HUES6 (cell line): ENCODE data around the gene SFMBT1.

Source experiments
- H3K27ac ChIP-seq: 2 replicates; pipeline ENCODE4 v1.7.0; 2013; ENCODE audit warnings: low read depth, mild to moderate bottlenecking, low read length, inconsistent platforms
- H3K27me3 ChIP-seq: 2 replicates; pipeline ENCODE4 v1.6.1; 2013; ENCODE audit warnings: low read length; ENCODE audit not compliant: control insufficient read depth, insufficient read depth
- H3K36me3 ChIP-seq: 2 replicates; pipeline ENCODE4 v1.6.1; 2013; ENCODE audit warnings: low read length; ENCODE audit not compliant: control insufficient read depth, insufficient read depth
- H3K4me1 ChIP-seq: 2 replicates; pipeline ENCODE4 v1.6.1; 2013; ENCODE audit warnings: low read length; ENCODE audit not compliant: control insufficient read depth, insufficient read depth
- H3K4me3 ChIP-seq: 2 replicates; pipeline ENCODE4 v1.5.1; 2013; ENCODE audit warnings: low read depth, low read length
- H3K9ac ChIP-seq: one replicate; pipeline ENCODE4 v1.6.1; 2013; ENCODE audit warnings: mild to moderate bottlenecking, low read length
- H3K9me3 ChIP-seq: 2 replicates; pipeline ENCODE4 v1.6.1; 2013; ENCODE audit warnings: low read depth, low read length; ENCODE audit not compliant: control insufficient read depth, insufficient read depth

The SFMBT1 gene

GRCh38 chr3:52983828-52984227, 62.0 kb downstream of the SFMBT1 start:
- Histone ChIP-seq H3K9ac (no peak overlapping the region), H3K27ac (no peak overlapping the region), H3K9me3 (no peaks in the 10 kb centered on the region), H3K4me1 (no peaks in the 10 kb centered on the region), H3K4me3 (no peak overlapping the region), H3K36me3 (no peaks in the 10 kb centered on the region), H3K27me3 (no peaks in the 10 kb centered on the region)

- Histone ChIP-seq H3K36me3 (no peaks in the 10 kb centered on the region), H3K9ac (no peak overlapping the region), H3K4me1 (no peaks in the 10 kb centered on the region), H3K9me3 (no peaks in the 10 kb centered on the region), H3K4me3 (no peak overlapping the region), H3K27me3 (no peaks in the 10 kb centered on the region), H3K27ac (no peak overlapping the region)
Observed at GRCh38 chr3:52983336-52983807, 62.5 kb downstream of the SFMBT1 start.

GRCh38 chr3:52982839-52983238, 63.0 kb downstream of the SFMBT1 start:
- Histone ChIP-seq H3K27ac (no peak overlapping the region), H3K9me3 (no peaks in the 10 kb centered on the region), H3K9ac (no peak overlapping the region), H3K4me3 (no peak overlapping the region), H3K4me1 (no peaks in the 10 kb centered on the region), H3K36me3 (no peaks in the 10 kb centered on the region), H3K27me3 (no peaks in the 10 kb centered on the region)

- Histone ChIP-seq H3K4me1 (no peaks in the 10 kb centered on the region), H3K4me3 (no peak overlapping the region), H3K36me3 (no peaks in the 10 kb centered on the region), H3K27ac (no peak overlapping the region), H3K27me3 (no peaks in the 10 kb centered on the region), H3K9me3 (no peaks in the 10 kb centered on the region), H3K9ac (no peak overlapping the region)
Observed at GRCh38 chr3:52979190-52979983, 66.5 kb downstream of the SFMBT1 start.

GRCh38 chr3:52978109-52978754, 67.6 kb downstream of the SFMBT1 start:
- Histone ChIP-seq H3K27ac (no peak overlapping the region), H3K4me3 (no peak overlapping the region), H3K27me3 (no peaks in the 10 kb centered on the region), H3K4me1 (no peaks in the 10 kb centered on the region), H3K9ac (no peak overlapping the region), H3K9me3 (no peaks in the 10 kb centered on the region), H3K36me3 (no peaks in the 10 kb centered on the region)

GRCh38 chr3:52973806-52974205, 72.1 kb downstream of the SFMBT1 start:
- H3K27ac ChIP-seq = no peak overlapping the region
- H3K4me1 ChIP-seq = no peaks in the 10 kb centered on the region
- H3K4me3 ChIP-seq = no peak overlapping the region
- H3K27me3 ChIP-seq = no peaks in the 10 kb centered on the region
- H3K9ac ChIP-seq = no peak overlapping the region
- no peaks in the 10 kb centered on the region for H3K9me3 ChIP-seq
- no peaks in the 10 kb centered on the region for H3K36me3 ChIP-seq

- H3K4me3 ChIP-seq = no peak overlapping the region
- H3K4me1 ChIP-seq = no peaks in the 10 kb centered on the region
- H3K9me3 ChIP-seq = no peaks in the 10 kb centered on the region
- H3K27me3 ChIP-seq = no peaks in the 10 kb centered on the region
- no peak overlapping the region for H3K27ac ChIP-seq
- no peaks in the 10 kb centered on the region for H3K36me3 ChIP-seq
- no peak overlapping the region for H3K9ac ChIP-seq
Observed at GRCh38 chr3:52971895-52972294, 74.0 kb downstream of the SFMBT1 start.

- Histone ChIP-seq H3K27ac (no peak overlapping the region), H3K36me3 (no peaks in the 10 kb centered on the region), H3K27me3 (no peaks in the 10 kb centered on the region), H3K4me3 (no peak overlapping the region), H3K9ac (no peak overlapping the region), H3K4me1 (no peaks in the 10 kb centered on the region), H3K9me3 (no peaks in the 10 kb centered on the region)
Observed at GRCh38 chr3:52967398-52967797, 78.5 kb downstream of the SFMBT1 start.

- Histone ChIP-seq H3K36me3 (no peaks in the 10 kb centered on the region), H3K4me3 (no peak overlapping the region), H3K9ac (no peak overlapping the region), H3K27me3 (no peaks in the 10 kb centered on the region), H3K27ac (no peak overlapping the region), H3K9me3 (no peaks in the 10 kb centered on the region), H3K4me1 (no peaks in the 10 kb centered on the region)
Observed at GRCh38 chr3:52962160-52962559, 83.7 kb downstream of the SFMBT1 start.

GRCh38 chr3:52959773-52960172, 86.1 kb downstream of the SFMBT1 start:
- no peak overlapping the region for H3K9ac ChIP-seq
- H3K27ac ChIP-seq = no peak overlapping the region
- H3K9me3 ChIP-seq = no peaks in the 10 kb centered on the region
- no peaks in the 10 kb centered on the region for H3K4me1 ChIP-seq
- H3K4me3 ChIP-seq = no peak overlapping the region
- H3K27me3 ChIP-seq = no peaks in the 10 kb centered on the region
- no peaks in the 10 kb centered on the region for H3K36me3 ChIP-seq

GRCh38 chr3:52939600-52939999, 106.3 kb downstream of the SFMBT1 start:
- H3K36me3 ChIP-seq = no peaks in the 10 kb centered on the region
- no peaks in the 10 kb centered on the region for H3K9me3 ChIP-seq
- H3K4me3 ChIP-seq = no peak overlapping the region
- no peaks in the 10 kb centered on the region for H3K27me3 ChIP-seq
- H3K9ac ChIP-seq = no peak overlapping the region
- no peak overlapping the region for H3K27ac ChIP-seq
- H3K4me1 ChIP-seq = no peaks in the 10 kb centered on the region
